Peyer's patch (tissue), 4 donors: ENCODE data around the gene TM7SF2. TPM values are rescaled to one million over a fixed set of nuclear protein-coding genes. Genes with fewer than 3 reads are reported as not detected.

Experiments used
- DNase-seq, 3 donors: peaks; one replicate each; pipeline ENCODE4 v3.0.0-alpha.2; 2017 to 2019
- H3K27ac ChIP-seq, 4 donors: fragments of 200-600 bp; sonication (generic); one replicate each; pipeline ENCODE4 v1.5.1; 2016 to 2019
- H3K27me3 ChIP-seq, 2 donors: fragments of 200-600 bp; sonication (generic); one replicate each; pipeline ENCODE4 v1.5.1; 2019
- H3K36me3 ChIP-seq, 3 donors: fragments of 200-600 bp; sonication (generic); one replicate each; pipeline ENCODE4 v1.5.1; 2016 to 2019
- H3K4me1 ChIP-seq, 4 donors: fragments of 200-600 bp; sonication (generic); one replicate each; pipeline ENCODE4 v1.5.1; 2016 to 2019
- H3K4me3 ChIP-seq, 4 donors: fragments of 200-600 bp; sonication (generic); 1 replicate in 3 of 4; 2 replicates in 1 of 4; pipeline ENCODE4 v1.5.1; 2016 to 2019; ENCODE audit warnings: mild to moderate bottlenecking in 1 of 4
- H3K9me3 ChIP-seq, 4 donors: fragments of 200-600 bp; sonication (generic); one replicate each; pipeline ENCODE4 v1.5.1; 2016 to 2019; ENCODE audit warnings: mild to moderate bottlenecking in 1 of 4
- CTCF ChIP-seq, 6 experiments: fragments of 450-650 bp in 4 of 6; fragments of 200-600 bp in 2 of 6; sonication (generic) in 1 of 6; IDR thresholded peaks; one replicate each; pipeline ENCODE4 v1.5.1; 2017 to 2019; ENCODE audit warnings: antibody characterized with exemption in 6 of 6, mild to moderate bottlenecking in 3 of 6, moderate library complexity in 1 of 6
- POLR2A ChIP-seq, 2 donors: fragments of 450-650 bp; IDR thresholded peaks; one replicate each; pipeline ENCODE4 v1.5.1; 2017; ENCODE audit warnings: antibody characterized with exemption in 2 of 2, mild to moderate bottlenecking in 2 of 2, moderate library complexity in 2 of 2
- total RNA-seq, 4 donors: library from RNA; depleted of rRNA; stranded (reverse); fragments of >200 nt; gene quantifications; one replicate each; pipeline ENCODE4 v1.1.0, GENCODE V29; 2016

The TM7SF2 gene
- total RNA-seq, 4 donors from 2014 or later = 19.8 to 78.1 (median 58.5) TPM

- Histone ChIP-seq H3K27me3 (no peaks in the 10 kb centered on the region), H3K4me1 (peaks cover 0 to 25% (median 16%) of the 10 kb centered on the region in 4 donors), H3K27ac (no peak overlapping the region), H3K9me3 (no peaks in the 10 kb centered on the region), H3K36me3 (peaks cover 0 to 67% (median 0%) of the 10 kb centered on the region in 3 donors), H3K4me3 (no peak overlapping the region)
- TF ChIP-seq POLR2A (IDR thresholded peaks at IDR 0.05) = no peak
- TF ChIP-seq CTCF (IDR thresholded peaks at IDR 0.05) = no peak
- peak in 1 of 3 donors; percentile 27 for DNase-seq
Measured at GRCh38 chr11:65125197-65126056, 13.8 kb downstream of the TM7SF2 start.

- Histone ChIP-seq H3K9me3 (no peaks in the 10 kb centered on the region), H3K4me1 (peaks cover 0 to 20% (median 11%) of the 10 kb centered on the region in 4 donors), H3K4me3 (no peak overlapping the region), H3K27me3 (no peaks in the 10 kb centered on the region), H3K27ac (no peak overlapping the region), H3K36me3 (peaks cover 0 to 75% (median 0%) of the 10 kb centered on the region in 3 donors)
- TF ChIP-seq CTCF (IDR thresholded peaks at IDR 0.05) (no peak), POLR2A (IDR thresholded peaks at IDR 0.05) (no peak)
- peak in 2 of 3 donors; percentile 11 to 18 for DNase-seq
Measured at GRCh38 chr11:65126624-65127274, 15.1 kb downstream of the TM7SF2 start.

GRCh38 chr11:65127473-65128181 is 16.0 kb downstream of the TM7SF2 start:
- H3K36me3 ChIP-seq = peaks cover 0 to 84% (median 0%) of the 10 kb centered on the region in 3 donors
- DNase-seq = peak in 1 of 3 donors; percentile 37
- no peaks in the 10 kb centered on the region for H3K27me3 ChIP-seq

GRCh38 chr11:65128182-65129145 is 16.8 kb downstream of the TM7SF2 start:
- Histone ChIP-seq H3K4me3 (no peak overlapping the region), H3K4me1 (peaks cover 0 to 26% (median 11%) of the 10 kb centered on the region in 4 donors), H3K9me3 (no peaks in the 10 kb centered on the region), H3K36me3 (peaks cover 0 to 86% (median 0%) of the 10 kb centered on the region in 3 donors), H3K27ac (peak overlapping the region in 1 of 4 donors; percentile 97), H3K27me3 (no peaks in the 10 kb centered on the region)
- TF ChIP-seq POLR2A (IDR thresholded peaks at IDR 0.05) (no peak), CTCF (IDR thresholded peaks at IDR 0.05) (no peak)
- peak in 1 of 3 donors; percentile 46 for DNase-seq

More at GRCh38 chr11:65127473-65128181, 16.0 kb downstream of the TM7SF2 start:
- Histone ChIP-seq H3K27ac (no peak overlapping the region), H3K4me3 (no peak overlapping the region), H3K4me1 (peaks cover 0 to 23% (median 14%) of the 10 kb centered on the region in 4 donors), H3K9me3 (no peaks in the 10 kb centered on the region)
- no peak for TF ChIP-seq CTCF (IDR thresholded peaks at IDR 0.05)
- no peak for TF ChIP-seq POLR2A (IDR thresholded peaks at IDR 0.05)
